GM19099 (cell line): Measurements from ENCODE around the gene RPE65.

Experiments used
- POLR2A ChIP-seq: IDR thresholded peaks from 3 replicates; pipeline ENCODE4 v1.6.1; 2011; ENCODE audit warnings: low read depth; ENCODE audit not compliant: insufficient read length; ENCODE audit errors: extremely low read depth

The RPE65 gene

GRCh38 chr1:68384872-68385411, 64.8 kb downstream of the RPE65 start:
- no peak for TF ChIP-seq POLR2A

- TF ChIP-seq POLR2A = no peak
Measured at GRCh38 chr1:68384321-68384813, 65.4 kb downstream of the RPE65 start.

GRCh38 chr1:68383092-68383491, 66.7 kb downstream of the RPE65 start:
- no peak for TF ChIP-seq POLR2A

GRCh38 chr1:68379085-68379478, 70.7 kb downstream of the RPE65 start:
- no peak for TF ChIP-seq POLR2A
